Lower leg skin (tissue), 3 donors: ENCODE measurements around the gene KAZN.

Experiments
- POLR2A ChIP-seq, 2 donors: fragments of 450-650 bp; IDR thresholded peaks; one replicate each; pipeline ENCODE4 v1.6.1; 2016 to 2017; ENCODE audit warnings: antibody characterized with exemption in 2 of 2, mild to moderate bottlenecking in 1 of 2, moderate library complexity in 1 of 2
- TF ChIP-seq, protein P1 (sequence below), 3 donors: fragments of 450-650 bp; IDR thresholded peaks; one replicate each; pipeline ENCODE4 v1.5.1; 2016; ENCODE audit warnings: antibody characterized with exemption in 3 of 3, mild to moderate bottlenecking in 3 of 3, moderate library complexity in 2 of 3

DNA sequence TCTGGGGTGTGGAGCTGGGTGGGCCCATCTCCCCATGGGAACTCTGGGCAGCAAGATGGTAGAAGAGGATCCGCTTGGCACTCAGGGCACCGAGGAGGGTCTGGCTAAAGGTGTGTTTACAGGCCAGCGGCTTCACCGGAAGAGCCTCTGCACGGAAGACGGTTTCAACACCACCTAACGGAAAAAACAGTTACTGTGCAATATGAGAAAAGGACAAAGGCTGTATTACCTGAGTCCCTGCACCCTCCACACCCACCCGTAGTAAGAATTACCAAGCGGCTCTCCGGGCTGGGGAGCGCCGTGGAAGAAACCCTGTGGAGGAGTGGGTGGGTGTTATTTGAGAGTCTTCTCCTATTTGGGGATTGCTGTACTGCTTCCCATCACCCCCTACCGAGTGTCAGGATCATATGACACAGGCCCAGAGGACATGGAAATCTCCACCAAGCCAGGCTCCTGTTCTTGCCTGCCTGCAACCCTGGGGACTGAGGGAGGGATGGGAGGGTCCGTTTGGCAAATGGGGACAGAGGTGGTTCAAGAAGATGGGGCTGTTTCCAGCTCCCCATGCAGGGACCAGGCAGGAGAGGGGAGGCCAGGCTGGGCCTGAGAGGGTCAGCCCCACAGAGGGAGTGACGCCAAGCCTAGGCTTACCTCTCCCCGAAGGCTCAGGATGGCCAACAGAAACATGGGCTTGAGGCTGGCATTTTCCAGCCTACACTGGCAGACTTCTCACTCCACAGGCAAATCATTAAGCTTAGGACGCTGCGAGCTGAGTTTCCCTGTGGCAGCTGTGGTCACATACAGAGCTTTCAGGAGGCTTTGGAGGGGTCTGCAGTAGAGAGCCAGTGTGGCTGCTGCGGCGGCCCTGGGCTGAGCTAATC is 351.6 kb downstream of the KAZN start:
- TF ChIP-seq, protein P1, sequence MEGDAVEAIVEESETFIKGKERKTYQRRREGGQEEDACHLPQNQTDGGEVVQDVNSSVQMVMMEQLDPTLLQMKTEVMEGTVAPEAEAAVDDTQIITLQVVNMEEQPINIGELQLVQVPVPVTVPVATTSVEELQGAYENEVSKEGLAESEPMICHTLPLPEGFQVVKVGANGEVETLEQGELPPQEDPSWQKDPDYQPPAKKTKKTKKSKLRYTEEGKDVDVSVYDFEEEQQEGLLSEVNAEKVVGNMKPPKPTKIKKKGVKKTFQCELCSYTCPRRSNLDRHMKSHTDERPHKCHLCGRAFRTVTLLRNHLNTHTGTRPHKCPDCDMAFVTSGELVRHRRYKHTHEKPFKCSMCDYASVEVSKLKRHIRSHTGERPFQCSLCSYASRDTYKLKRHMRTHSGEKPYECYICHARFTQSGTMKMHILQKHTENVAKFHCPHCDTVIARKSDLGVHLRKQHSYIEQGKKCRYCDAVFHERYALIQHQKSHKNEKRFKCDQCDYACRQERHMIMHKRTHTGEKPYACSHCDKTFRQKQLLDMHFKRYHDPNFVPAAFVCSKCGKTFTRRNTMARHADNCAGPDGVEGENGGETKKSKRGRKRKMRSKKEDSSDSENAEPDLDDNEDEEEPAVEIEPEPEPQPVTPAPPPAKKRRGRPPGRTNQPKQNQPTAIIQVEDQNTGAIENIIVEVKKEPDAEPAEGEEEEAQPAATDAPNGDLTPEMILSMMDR (IDR thresholded peaks at IDR 0.05): no peak
- TF ChIP-seq POLR2A (IDR thresholded peaks at IDR 0.05): no peak
